AG09309 (cell line): ENCODE results near the gene RELA.
A peak's percentile ranks its signal among the peaks of the same experiment; 100 is the strongest.

ENCODE experiments used
- DNase-seq: peaks from one replicate; pipeline ENCODE4 v3.0.0-alpha.2; 2010; ENCODE audit warnings: low read depth
- H3K4me3 ChIP-seq: 2 replicates; pipeline ENCODE4 v1.5.1; 2011; ENCODE audit warnings: mild to moderate bottlenecking, low read depth, low read length, moderate library complexity; ENCODE audit not compliant: control insufficient read depth
- CTCF ChIP-seq: IDR thresholded peaks from 2 replicates; pipeline ENCODE4 v1.5.1; 2011; ENCODE audit warnings: mild to moderate bottlenecking, low read depth, low read length, inconsistent platforms; ENCODE audit not compliant: insufficient read depth, control insufficient read depth; ENCODE audit errors: missing control alignments

Gene RELA

GRCh38 chr11:65630215-65630614 is 32.5 kb downstream of the RELA start:
- no peak for DNase-seq
- no peak for TF ChIP-seq CTCF
- H3K4me3 ChIP-seq = no peak overlapping the region

- TF ChIP-seq CTCF = no peak
- no peak for DNase-seq
- no peak overlapping the region for H3K4me3 ChIP-seq
These were observed 33.1 kb downstream of the RELA start for GRCh38 chr11:65629579-65629978.

- no peak for DNase-seq
- TF ChIP-seq CTCF = no peak
- H3K4me3 ChIP-seq = no peak overlapping the region
These were observed 35.5 kb downstream of the RELA start for GRCh38 chr11:65627202-65627601.

- TF ChIP-seq CTCF = peak; percentile 50
- no peak for DNase-seq
- no peak overlapping the region for H3K4me3 ChIP-seq
These were observed 36.9 kb downstream of the RELA start for GRCh38 chr11:65625628-65626342.

GRCh38 chr11:65624931-65625627 is 37.6 kb downstream of the RELA start:
- DNase-seq = no peak
- TF ChIP-seq CTCF = no peak
- H3K4me3 ChIP-seq = no peak overlapping the region

GRCh38 chr11:65623852-65624616 is 38.7 kb downstream of the RELA start:
- no peak for TF ChIP-seq CTCF
- H3K4me3 ChIP-seq = no peak overlapping the region
- no peak for DNase-seq
